GM19452 (cell line): ENCODE measurements around the gene AKIRIN1.
"Not testable (repeated sequence)": the region's sequence is repeated elsewhere in the genome, so short reads cannot be mapped to it uniquely, and the experiment has no call there.

Experiments used
- ATAC-seq: cut with Tn5 transposase; IDR thresholded peaks from one replicate; pipeline ENCODE4 v1.9.1; 2021; ENCODE audit not compliant: unreplicated experiment

Gene AKIRIN1

GRCh38 chr1:38990738-38991637, at the start of gene AKIRIN1:
Gene AKIRIN1 (plus strand): TSS chr1:38991276. CDS start chr1:38991381, 105 bp downstream.
- peak; percentile 95 for ATAC-seq

GRCh38 chr1:38941527-38942019, 49.5 kb upstream of the AKIRIN1 start, which contains the start of gene RHBDL2:
Gene RHBDL2 (minus strand): TSS chr1:38941830. CDS start chr1:38919212, 22,618 bp downstream.
- ATAC-seq: no peak

DNA sequence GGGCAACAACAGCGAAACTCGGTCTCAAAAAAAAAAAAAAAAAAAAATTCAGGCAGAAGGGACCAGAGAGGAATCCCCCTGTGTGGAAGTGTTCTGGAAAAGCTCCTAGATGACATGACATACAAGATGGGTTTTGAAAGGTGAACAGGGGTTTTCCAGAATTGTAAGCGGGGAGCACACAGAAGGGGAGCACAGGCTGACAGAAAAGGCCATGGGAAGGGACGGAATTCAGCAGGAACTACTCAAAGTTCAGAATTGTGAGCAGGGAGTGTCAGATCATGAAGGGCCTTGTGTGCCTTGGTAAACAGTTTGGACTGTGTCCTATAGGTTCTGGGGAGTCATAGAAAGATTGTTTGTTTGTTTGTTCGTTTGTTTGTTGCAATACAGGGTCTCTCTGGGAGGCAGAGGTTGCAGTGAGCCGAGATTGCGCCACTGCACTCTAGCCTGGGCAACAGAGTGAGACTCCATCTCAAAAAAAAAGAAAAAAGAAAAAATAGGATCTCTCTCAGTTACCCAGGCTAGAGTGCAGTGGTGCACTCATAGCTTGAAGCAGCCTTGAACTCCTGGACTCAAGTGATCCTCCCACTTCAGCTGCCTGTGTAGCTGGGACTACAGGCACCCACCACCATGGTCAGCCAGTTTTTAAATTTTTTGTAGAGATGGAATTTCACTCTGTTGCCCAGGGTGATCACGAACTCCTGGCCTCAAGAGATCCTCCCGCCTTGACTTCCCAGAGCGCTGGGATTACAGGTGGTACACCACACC, 48.2 kb upstream of the AKIRIN1 start:
- no peak for ATAC-seq

- no peak for ATAC-seq
Observed at GRCh38 chr1:38944547-38944946, 46.5 kb upstream of the AKIRIN1 start.

GRCh38 chr1:38950553-38950952, 40.5 kb upstream of the AKIRIN1 start:
- ATAC-seq: no peak

GRCh38 chr1:38953433-38953860, 37.6 kb upstream of the AKIRIN1 start:
- no peak for ATAC-seq

DNA sequence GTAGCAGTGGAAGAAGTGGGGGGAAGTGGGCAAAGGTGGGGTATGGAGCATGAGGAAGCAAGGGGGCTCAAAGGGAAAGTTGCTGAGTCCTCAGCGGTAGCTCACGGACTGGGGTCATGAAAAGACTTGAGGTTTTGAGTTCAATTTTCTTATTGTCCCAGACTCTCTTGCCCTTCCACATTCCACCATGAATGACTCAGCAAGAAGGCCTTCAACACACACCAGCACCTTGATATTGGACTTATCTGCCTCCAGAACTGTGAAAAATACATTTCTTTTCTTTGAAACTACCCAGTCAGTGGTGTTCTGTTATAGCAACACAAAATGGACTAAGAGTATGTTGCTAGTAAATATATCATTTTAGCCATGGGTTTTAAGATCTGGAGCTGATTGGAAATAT, 32.1 kb upstream of the AKIRIN1 start:
- ATAC-seq: no peak

- no peak for ATAC-seq
Observed at GRCh38 chr1:38962113-38962512, 29.0 kb upstream of the AKIRIN1 start.

DNA sequence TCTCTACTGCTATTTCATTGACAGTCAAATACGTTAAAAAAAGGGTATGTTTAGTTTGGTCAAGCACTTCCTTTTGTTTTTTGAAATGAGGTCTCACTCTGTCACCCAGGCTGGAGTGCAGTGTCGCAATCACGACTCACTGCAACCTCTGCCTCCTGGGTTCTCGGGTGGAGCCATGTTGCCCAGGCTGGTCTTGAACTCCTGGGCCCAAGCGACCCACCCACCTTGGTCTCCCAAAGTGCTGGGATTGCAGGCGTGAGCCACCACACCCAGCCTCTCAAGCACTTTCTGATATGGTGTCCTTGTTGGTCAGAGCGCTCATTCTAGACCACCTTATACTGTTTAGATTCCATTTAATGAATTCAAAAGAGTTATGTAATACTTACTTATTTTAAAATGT, 28.5 kb upstream of the AKIRIN1 start:
- no peak for ATAC-seq

GRCh38 chr1:38964140-38964548, 26.9 kb upstream of the AKIRIN1 start:
- ATAC-seq: no peak

DNA sequence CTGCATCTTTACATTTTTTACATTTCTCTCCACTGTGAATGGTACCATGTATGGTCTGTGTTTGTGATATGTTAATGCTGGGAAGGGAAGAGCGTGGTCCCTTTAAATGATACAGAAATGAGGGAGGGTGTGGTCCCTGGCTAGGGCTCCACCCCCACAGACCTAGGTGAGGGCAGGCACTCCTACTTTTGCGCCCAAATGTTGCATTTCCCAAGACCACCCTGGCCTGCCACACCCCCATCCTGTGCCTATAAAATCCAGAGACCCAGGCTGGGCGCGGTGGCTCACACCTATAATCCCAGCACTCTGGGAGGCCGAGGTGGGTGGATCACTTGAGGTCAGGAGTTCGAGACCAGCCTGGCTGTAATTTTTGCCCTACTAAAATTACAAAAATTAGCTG, 17.9 kb upstream of the AKIRIN1 start:
- ATAC-seq: not testable (repeated sequence)

DNA sequence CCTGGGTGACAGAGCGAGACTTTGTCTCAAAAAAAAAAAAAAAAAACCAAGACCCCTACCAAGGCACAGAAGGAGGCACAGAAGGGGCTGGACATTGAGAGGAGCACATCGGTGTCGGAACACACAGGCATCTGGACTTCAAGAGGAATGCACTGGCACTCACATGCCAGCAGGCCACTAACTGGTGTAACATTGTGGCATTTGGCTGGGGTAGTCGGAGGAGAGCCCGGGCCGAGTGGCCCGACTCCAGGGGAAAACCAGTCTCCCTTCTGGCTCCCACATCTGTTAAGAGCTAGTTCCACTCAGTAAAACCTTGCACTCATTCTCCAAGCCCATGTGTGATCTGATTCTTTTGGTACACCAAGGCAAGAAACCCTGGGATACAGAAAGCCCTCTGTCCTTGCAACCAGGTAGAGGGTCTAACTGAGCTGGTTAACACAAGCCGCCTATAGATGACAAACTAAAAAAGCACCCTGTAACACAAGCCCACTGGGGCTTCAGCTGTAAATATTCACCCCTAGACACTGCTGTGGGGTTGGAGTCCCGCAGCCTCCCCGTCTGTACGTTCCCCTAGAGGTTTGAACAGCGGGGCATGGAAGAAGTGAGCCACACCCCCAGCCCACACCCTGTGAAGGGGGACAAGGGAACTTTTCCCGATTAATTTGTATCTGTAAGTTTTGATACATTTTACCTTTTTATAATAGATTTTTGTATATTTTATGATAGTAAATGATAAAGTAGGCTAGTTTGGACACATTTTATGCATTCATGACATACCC, 17.2 kb upstream of the AKIRIN1 start:
- ATAC-seq: no peak

DNA sequence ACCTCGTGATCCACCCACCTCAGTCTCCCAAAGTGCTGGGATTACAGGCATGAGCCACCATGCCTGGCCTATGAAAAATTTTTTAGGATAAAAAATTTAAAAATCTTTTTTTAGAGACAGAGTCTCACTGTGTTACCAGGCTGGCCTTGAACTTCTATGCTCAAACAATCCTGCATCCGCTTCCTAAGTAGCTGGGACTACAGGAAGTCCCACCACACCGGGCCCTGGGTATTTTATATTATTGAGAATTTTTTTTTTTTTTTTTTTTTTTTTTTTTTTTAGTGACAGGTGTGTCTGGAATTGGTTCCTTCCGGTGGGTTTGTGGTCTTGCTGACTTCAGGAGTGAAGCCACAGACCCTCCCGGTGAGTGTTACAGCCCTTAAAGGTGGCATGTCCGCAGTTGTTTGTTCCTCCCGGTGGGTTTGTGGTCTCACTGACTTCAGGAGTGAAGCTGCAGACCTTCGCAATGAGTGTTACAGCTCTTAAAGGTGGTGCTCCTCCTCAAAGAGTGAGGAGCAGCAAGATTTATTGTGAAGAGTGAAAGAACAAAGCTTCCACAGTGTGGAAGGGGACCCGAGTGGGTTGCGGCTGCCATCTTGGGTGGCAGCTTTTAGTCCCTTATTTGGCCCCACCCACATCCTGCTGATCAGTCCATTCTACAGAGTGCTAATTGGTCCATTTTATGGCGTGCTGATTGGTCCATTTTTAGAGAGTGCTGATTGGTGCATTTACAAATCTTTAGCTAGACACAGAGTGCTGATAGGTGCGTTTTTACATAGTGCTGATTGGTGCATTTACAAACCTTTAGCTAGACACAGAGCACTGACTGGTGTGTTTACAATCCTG, 13.5 kb upstream of the AKIRIN1 start:
- ATAC-seq: not testable (repeated sequence)

DNA sequence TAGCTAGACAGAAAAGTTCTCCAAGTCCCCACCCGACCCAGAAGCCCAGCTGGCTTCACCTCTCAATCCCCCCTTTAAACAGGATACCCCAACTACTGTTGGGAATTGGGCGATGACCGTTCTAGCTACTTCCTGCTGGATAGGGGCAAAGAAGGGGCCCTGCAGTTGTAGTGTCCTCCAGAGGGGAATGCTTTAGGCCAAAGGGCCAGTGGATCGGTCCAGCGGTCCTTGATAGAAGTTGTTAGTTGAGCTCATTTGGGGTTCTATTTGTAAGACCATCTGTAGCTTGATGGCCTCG, 12.9 kb upstream of the AKIRIN1 start:
- not testable (repeated sequence) for ATAC-seq

DNA sequence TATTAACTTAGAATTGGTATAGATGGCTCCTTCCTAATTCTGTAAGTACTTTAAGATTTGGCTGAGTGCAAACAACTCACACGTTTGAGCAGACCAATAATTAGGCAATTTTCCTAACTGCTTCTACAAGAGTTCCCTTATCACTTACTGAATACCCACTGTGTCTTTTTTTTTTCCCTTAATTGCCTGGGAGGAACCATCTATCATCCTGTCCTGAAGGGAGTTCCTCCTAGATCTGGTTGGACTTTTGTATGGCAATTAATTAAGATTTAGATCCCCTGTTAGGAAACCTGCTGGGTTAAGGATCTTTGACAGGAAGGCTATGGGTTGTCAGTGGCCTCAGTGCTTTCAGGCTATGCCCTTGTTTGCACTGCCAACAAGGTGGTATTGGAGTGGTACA, 11.7 kb upstream of the AKIRIN1 start:
- ATAC-seq: not testable (repeated sequence)

DNA sequence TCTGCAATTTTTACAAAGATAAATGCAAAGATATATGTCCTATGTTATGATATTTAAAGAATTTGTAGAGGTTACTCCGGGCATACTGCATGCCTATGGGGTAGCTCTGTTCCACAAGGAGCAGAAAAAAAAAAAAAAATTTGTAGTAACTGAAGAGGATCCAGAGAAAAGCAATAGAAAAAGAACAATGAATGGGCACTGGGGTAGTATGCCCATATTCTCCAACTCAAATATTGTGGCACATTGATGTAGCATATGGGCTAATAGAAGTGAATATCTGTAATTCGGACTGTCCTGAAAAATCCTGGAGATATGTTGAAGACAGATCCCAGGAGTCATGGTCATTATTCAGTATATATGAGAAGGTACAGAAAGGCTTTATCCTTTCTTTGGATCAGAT, 1.1 kb upstream of the AKIRIN1 start:
- no peak for ATAC-seq

- ATAC-seq: no peak
Observed at GRCh38 chr1:38990386-38990737, 714 bp upstream of the AKIRIN1 start.

- ATAC-seq: no peak
Observed at GRCh38 chr1:38991638-38992411, 749 bp downstream of the AKIRIN1 start.

- no peak for ATAC-seq
Observed at GRCh38 chr1:38992412-38993111, 1.5 kb downstream of the AKIRIN1 start.
